Measurements from ENCODE around the gene DCAF11.

- TF ChIP-seq POLR2AphosphoS5 (IDR thresholded peaks at IDR 0.05; ENCODE audit: low read depth, low read length) (no peak), POLR2A (IDR thresholded peaks at IDR 0.05; ENCODE audit: low read depth, low read length) (no peak), POU2F2 (IDR thresholded peaks at IDR 0.05; ENCODE audit: low read depth, low read length) (no peak), TAF1 (IDR thresholded peaks at IDR 0.05; ENCODE audit: low read depth, low read length) (no peak), SPI1 (IDR thresholded peaks at IDR 0.05; ENCODE audit: low read depth, low read length) (no peak), PAX5 (IDR thresholded peaks at IDR 0.05; ENCODE audit: insufficient read depth, low read length, severe bottlenecking) (no peak)
Observed at GRCh38 chr14:24082411-24083080, 32.0 kb upstream of the DCAF11 start.
